H1 (cell line): ENCODE data around the gene HDAC8. TPM values are rescaled to one million over a fixed set of nuclear protein-coding genes. Genes with fewer than 3 reads are reported as not detected.

Experiments
- E2F6 ChIP-seq: IDR thresholded peaks from 2 replicates; pipeline ENCODE4 v1.6.1; 2012; ENCODE audit warnings: inconsistent platforms
- EGR1 ChIP-seq: IDR thresholded peaks from 2 replicates; pipeline ENCODE4 v1.6.1; 2011; ENCODE audit warnings: low read depth, low read length, borderline replicate concordance
- KDM1A ChIP-seq: fragments of 200-600, 300-600 bp; sonication (generic); IDR thresholded peaks from 2 replicates; pipeline ENCODE4 v1.7.1; 2016; ENCODE audit warnings: mild to moderate bottlenecking, low read length, borderline replicate concordance
- POLR2AphosphoS5 ChIP-seq: IDR thresholded peaks from 2 replicates; pipeline ENCODE4 v1.6.1; 2011; ENCODE audit warnings: low read depth, low read length
- TBP ChIP-seq: IDR thresholded peaks from 2 replicates; pipeline ENCODE4 v1.6.1; 2011; ENCODE audit warnings: low read depth, low read length, improper control_type of control experiment
- polyA plus RNA-seq, 7 experiments: library from polyadenylated mRNA; depleted of rRNA in 3 of 7; stranded (reverse) in 5 of 7; unstranded in 2 of 7; fragments of >200 nt in 5 of 7; fragments of 200-250 nt in 2 of 7; gene quantifications; 1 replicate in 5 of 7; 2 replicates in 1 of 7; 4 replicates in 1 of 7; pipeline versions ENCODE4 v1.2.1 to v1.2.3, GENCODE V29; 2011 to 2013; ENCODE audit warnings: missing spikeins in 2 of 7, mixed read lengths in 2 of 7
- total RNA-seq: library from RNA; stranded (reverse); fragmentation: NEBNext Ultra II Directional; extraction: Animal tissue kit (Norgen Biotek cat#: 25700); gene quantifications from 2 replicates; pipeline ENCODE4 v1.2.1, GENCODE V29; 2021

The HDAC8 gene
- total and polyA plus RNA-seq, 2 of the 8 experiments (the other 6 are each of a cell fraction or from before 2014, with no cell fraction given), result 9.7 to 20.3 TPM

GRCh38 chrX:72312311-72312940 is 260.2 kb downstream of the HDAC8 start (continued):
- TF ChIP-seq E2F6 (no peak), TBP (no peak), EGR1 (no peak), KDM1A (no peak), POLR2AphosphoS5 (no peak)
